ENCODE data around the gene CCNH.
A peak's percentile ranks its signal among the peaks of the same experiment; 100 is the strongest.

- TF ChIP-seq POLR2A (IDR thresholded peaks at IDR 0.05; ENCODE audit: low read length) = peak; percentile 88
- no peak for TF ChIP-seq RNF2 (IDR thresholded peaks at IDR 0.05; ENCODE audit: borderline replicate concordance, low read depth)
- TF ChIP-seq, protein P1, sequence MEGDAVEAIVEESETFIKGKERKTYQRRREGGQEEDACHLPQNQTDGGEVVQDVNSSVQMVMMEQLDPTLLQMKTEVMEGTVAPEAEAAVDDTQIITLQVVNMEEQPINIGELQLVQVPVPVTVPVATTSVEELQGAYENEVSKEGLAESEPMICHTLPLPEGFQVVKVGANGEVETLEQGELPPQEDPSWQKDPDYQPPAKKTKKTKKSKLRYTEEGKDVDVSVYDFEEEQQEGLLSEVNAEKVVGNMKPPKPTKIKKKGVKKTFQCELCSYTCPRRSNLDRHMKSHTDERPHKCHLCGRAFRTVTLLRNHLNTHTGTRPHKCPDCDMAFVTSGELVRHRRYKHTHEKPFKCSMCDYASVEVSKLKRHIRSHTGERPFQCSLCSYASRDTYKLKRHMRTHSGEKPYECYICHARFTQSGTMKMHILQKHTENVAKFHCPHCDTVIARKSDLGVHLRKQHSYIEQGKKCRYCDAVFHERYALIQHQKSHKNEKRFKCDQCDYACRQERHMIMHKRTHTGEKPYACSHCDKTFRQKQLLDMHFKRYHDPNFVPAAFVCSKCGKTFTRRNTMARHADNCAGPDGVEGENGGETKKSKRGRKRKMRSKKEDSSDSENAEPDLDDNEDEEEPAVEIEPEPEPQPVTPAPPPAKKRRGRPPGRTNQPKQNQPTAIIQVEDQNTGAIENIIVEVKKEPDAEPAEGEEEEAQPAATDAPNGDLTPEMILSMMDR (IDR thresholded peaks at IDR 0.05) = no peak
- TF ChIP-seq MAZ (IDR thresholded peaks at IDR 0.05; ENCODE audit: borderline replicate concordance, low read depth, low read length) = no peak
- TF ChIP-seq, protein P2, sequence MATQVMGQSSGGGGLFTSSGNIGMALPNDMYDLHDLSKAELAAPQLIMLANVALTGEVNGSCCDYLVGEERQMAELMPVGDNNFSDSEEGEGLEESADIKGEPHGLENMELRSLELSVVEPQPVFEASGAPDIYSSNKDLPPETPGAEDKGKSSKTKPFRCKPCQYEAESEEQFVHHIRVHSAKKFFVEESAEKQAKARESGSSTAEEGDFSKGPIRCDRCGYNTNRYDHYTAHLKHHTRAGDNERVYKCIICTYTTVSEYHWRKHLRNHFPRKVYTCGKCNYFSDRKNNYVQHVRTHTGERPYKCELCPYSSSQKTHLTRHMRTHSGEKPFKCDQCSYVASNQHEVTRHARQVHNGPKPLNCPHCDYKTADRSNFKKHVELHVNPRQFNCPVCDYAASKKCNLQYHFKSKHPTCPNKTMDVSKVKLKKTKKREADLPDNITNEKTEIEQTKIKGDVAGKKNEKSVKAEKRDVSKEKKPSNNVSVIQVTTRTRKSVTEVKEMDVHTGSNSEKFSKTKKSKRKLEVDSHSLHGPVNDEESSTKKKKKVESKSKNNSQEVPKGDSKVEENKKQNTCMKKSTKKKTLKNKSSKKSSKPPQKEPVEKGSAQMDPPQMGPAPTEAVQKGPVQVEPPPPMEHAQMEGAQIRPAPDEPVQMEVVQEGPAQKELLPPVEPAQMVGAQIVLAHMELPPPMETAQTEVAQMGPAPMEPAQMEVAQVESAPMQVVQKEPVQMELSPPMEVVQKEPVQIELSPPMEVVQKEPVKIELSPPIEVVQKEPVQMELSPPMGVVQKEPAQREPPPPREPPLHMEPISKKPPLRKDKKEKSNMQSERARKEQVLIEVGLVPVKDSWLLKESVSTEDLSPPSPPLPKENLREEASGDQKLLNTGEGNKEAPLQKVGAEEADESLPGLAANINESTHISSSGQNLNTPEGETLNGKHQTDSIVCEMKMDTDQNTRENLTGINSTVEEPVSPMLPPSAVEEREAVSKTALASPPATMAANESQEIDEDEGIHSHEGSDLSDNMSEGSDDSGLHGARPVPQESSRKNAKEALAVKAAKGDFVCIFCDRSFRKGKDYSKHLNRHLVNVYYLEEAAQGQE (IDR thresholded peaks at IDR 0.05) = peak; percentile 80
Measured at GRCh38 chr5:87412630-87413342, at the start of gene CCNH.
